GM12878 (cell line): ENCODE data around the gene KIAA2012. TPM values are rescaled to one million over a fixed set of nuclear protein-coding genes. Genes with fewer than 3 reads are reported as not detected.

Source experiments
- ATAC-seq: fragments of 200-7000 bp; cut with Tn5 transposase; 3 replicates; pipeline ENCODE4 v1.9.1; 2020; ENCODE audit warnings: mild to moderate bottlenecking, moderate library complexity
- BruUV-seq: library from RNA; stranded (reverse); fragments of 400-500 nt; replicated peaks from 2 replicates; lab custom pipeline; 2021; lab: Mats Ljungman, UMichigan
- CTCF ChIA-PET: fragments of 300-600 bp; sonication (Branson Sonifier 250); formaldehyde crosslinking; extraction: SDS; loops from one replicate; lab custom pipeline; 2021; ENCODE audit warnings: inconsistent platforms; lab: Yijun Ruan, JAX
- POLR2A ChIA-PET: fragments of 350-600 bp; formaldehyde crosslinking; extraction: SDS; loops from one replicate; lab custom pipeline; 2021; ENCODE audit warnings: inconsistent platforms; lab: Charles Lee
- RAD21 ChIA-PET: fragments of 300-600 bp; sonication (Branson Sonifier 250); formaldehyde crosslinking; loops from one replicate; lab custom pipeline; 2023; ENCODE audit warnings: antibody characterized with exemption; ENCODE audit not compliant: unreplicated experiment; lab: Charles Lee
- SMC1A ChIA-PET: fragments of 300-600 bp; sonication (Branson Sonifier 250); formaldehyde crosslinking; loops from one replicate; lab custom pipeline; 2023; ENCODE audit not compliant: unreplicated experiment, uncharacterized antibody; lab: Charles Lee
- DNase-seq: peaks from one replicate; pipeline ENCODE4 v3.0.0-alpha.2; 2011; ENCODE audit warnings: low read depth, low spot score
- FAIRE-seq: peaks from 3 replicates; lab custom pipeline; 2011; peaks lifted over from hg19 to GRCh38; lab: Jason Lieb, UNC
- H2AFZ ChIP-seq: 2 replicates; pipeline ENCODE4 v1.6.0; 2011; ENCODE audit warnings: low read depth, low read length, control low read depth; ENCODE audit not compliant: control insufficient read depth
- H3K27ac ChIP-seq: 2 replicates; pipeline ENCODE4 v1.5.1; 2011; ENCODE audit warnings: control low read depth; ENCODE audit not compliant: control insufficient read depth, insufficient read depth
- H3K27me3 ChIP-seq, 2 experiments: replicated peaks in 1 of 2; 2 replicates each; pipeline versions ENCODE4 v1.6.0 to v1.6.1; 2011; ENCODE audit warnings: low read length in 1 of 2; ENCODE audit not compliant: control insufficient read depth in 2 of 2, insufficient read depth in 2 of 2
- H3K36me3 ChIP-seq, 2 experiments: 2 replicates each; pipeline ENCODE4 v1.5.1; 2011; ENCODE audit warnings: low read length in 1 of 2; ENCODE audit not compliant: control insufficient read depth in 2 of 2, insufficient read depth in 2 of 2
- H3K4me1 ChIP-seq: 2 replicates; pipeline ENCODE4 v1.6.1; 2011; ENCODE audit warnings: mild to moderate bottlenecking, low read length, moderate library complexity, mixed read lengths; ENCODE audit not compliant: control insufficient read depth, insufficient read depth
- H3K4me2 ChIP-seq: 2 replicates; pipeline ENCODE4 v1.6.0; 2011; ENCODE audit warnings: control low read depth; ENCODE audit not compliant: control insufficient read depth, insufficient read depth
- H3K4me3 ChIP-seq: fragments of 200-600 bp; sonication (generic); 2 replicates; pipeline ENCODE4 v1.5.1; 2016
- H3K79me2 ChIP-seq: 2 replicates; pipeline ENCODE4 v1.6.0; 2011; ENCODE audit warnings: low read length; ENCODE audit not compliant: control insufficient read depth, insufficient read depth
- H3K9ac ChIP-seq: 2 replicates; pipeline ENCODE4 v1.8.0; 2011; ENCODE audit warnings: low read length, control low read depth, mixed read lengths; ENCODE audit not compliant: control insufficient read depth, insufficient read depth
- H3K9me3 ChIP-seq: replicated peaks from 3 replicates; pipeline ENCODE4 v1.5.1; 2011; ENCODE audit warnings: mild to moderate bottlenecking, low read length; ENCODE audit not compliant: control insufficient read depth, insufficient read depth
- H4K20me1 ChIP-seq: 2 replicates; pipeline ENCODE4 v1.6.0; 2011; ENCODE audit not compliant: control insufficient read depth, insufficient read depth
- BCL3 ChIP-seq: IDR thresholded peaks from 2 replicates; pipeline ENCODE4 v1.6.1; 2011; ENCODE audit warnings: borderline replicate concordance, low read depth, mild to moderate bottlenecking, moderate library complexity, low read length; ENCODE audit not compliant: insufficient read depth, poor library complexity, severe bottlenecking
- SUZ12 ChIP-seq: fragments of 200-600 bp; sonication (generic); IDR thresholded peaks from one replicate; pipeline ENCODE4 v1.6.1; 2018; ENCODE audit warnings: antibody characterized with exemption, mild to moderate bottlenecking; ENCODE audit not compliant: unreplicated experiment
- ZNF384 ChIP-seq: IDR thresholded peaks from 2 replicates; pipeline ENCODE4 v1.6.1; 2012; ENCODE audit warnings: low read depth, mild to moderate bottlenecking, low read length, improper control_type of control experiment, borderline replicate concordance
- WGBS: methylation state at CpG from one replicate; pipeline ENCODE4 v1.1.6; 2016; ENCODE audit warnings: low lambda C conversion rate; ENCODE audit not compliant: insufficient replicate concordance, insufficient coverage; ENCODE audit errors: missing lambda C conversion rate; 5-methylcytosine and 5-hydroxymethylcytosine counted together
- in situ Hi-C: fragments of 300-500 bp; cut with MboI; formaldehyde crosslinking; loops from 9 replicates; pipeline ENCODE4 v1.14.3; 2018; ENCODE audit warnings: mixed read lengths
- intact Hi-C: fragments of 100-400 bp; cut with micrococcal nuclease; formaldehyde crosslinking; loops from one replicate; pipeline ENCODE4 v1.14.2; 2022; ENCODE audit not compliant: unreplicated experiment
- polyA plus RNA-seq, 11 experiments: library from polyadenylated mRNA; depleted of rRNA in 4 of 11; unstranded in 6 of 11; stranded (reverse) in 5 of 11; fragments of >200 nt; fragmentation: Nextera tagmentation in 4 of 11; fragmentation: Illumina TruSeq in 1 of 11; extraction: Ambion mirVana in 4 of 11; extraction: Trizol in 1 of 11; gene quantifications; 1 replicate in 1 of 11; 2 replicates in 10 of 11; pipeline versions ENCODE4 v1.2.1 to v1.2.3, GENCODE V29; 2011 to 2016; ENCODE audit warnings: inconsistent platforms in 2 of 11, missing spikeins in 2 of 11, low read depth in 1 of 11
- total RNA-seq, 4 experiments: library from RNA; depleted of rRNA in 3 of 4; stranded (reverse); fragments of >200 nt in 3 of 4; fragmentation: Illumina TruSeq in 1 of 4; extraction: Trizol in 1 of 4; gene quantifications; 2 replicates each; pipeline versions ENCODE4 v1.2.1 to v1.2.3, GENCODE V29; 2013 to 2021
- TF ChIP-seq, protein P1 (sequence below): fragments of 450-650 bp; IDR thresholded peaks from 2 replicates; pipeline ENCODE4 v1.6.1; 2017; ENCODE audit warnings: low read depth, mild to moderate bottlenecking, moderate library complexity
- TF ChIP-seq, protein P2 (sequence below): IDR thresholded peaks from 2 replicates; pipeline ENCODE4 v1.6.1; 2011; ENCODE audit warnings: mild to moderate bottlenecking, low read depth, low read length, moderate library complexity; ENCODE audit not compliant: insufficient replicate concordance
- TF ChIP-seq, protein P3 (sequence below): IDR thresholded peaks from 2 replicates; pipeline ENCODE4 v1.6.1; 2012; ENCODE audit warnings: mild to moderate bottlenecking, low read depth, low read length

KIAA2012 gene
- total and polyA plus RNA-seq, 10 of the 15 experiments (the other 5 are each of a cell fraction or from before 2014, with no cell fraction given): 0.03 TPM; not detected in 9

GRCh38 chr2:202036601-202037037 is 36.4 kb upstream of the KIAA2012 start:
- intact Hi-C loops (loop anchor here (5.0 kb wide), 2 partner anchors 59 to 141 kb away; no protein-coding TSS in a partner anchor), in situ Hi-C loops (no loop called here)
- Histone ChIP-seq H3K27ac (no peak overlapping the region), H3K4me3 (no peak overlapping the region), H3K36me3 (no peaks in the 10 kb centered on the region), H3K27me3 (peaks cover 0 to 18% of the 10 kb centered on the region in 2 experiments; a peak in 2 of 4 replicates), H3K9me3 (no peaks in the 10 kb centered on the region; the same call in 2 of the 3 replicates), H2AFZ (no peak overlapping the region), H3K9ac (no peak overlapping the region), H3K4me1 (no peaks in the 10 kb centered on the region; the same call in 1 of the 2 replicates), H3K4me2 (no peak overlapping the region)
- ChIA-PET POLR2A (no interaction called here), CTCF (no interaction called here), RAD21 (no interaction called here), SMC1A (no interaction called here)
- FAIRE-seq (no peak), DNase-seq (no peak), ATAC-seq (no peak)
- WGBS: 72% methylated on average over 15 of the region's 15 CpGs
- BruUV-seq: TSS peak; percentile 55
- TF ChIP-seq, protein P1, sequence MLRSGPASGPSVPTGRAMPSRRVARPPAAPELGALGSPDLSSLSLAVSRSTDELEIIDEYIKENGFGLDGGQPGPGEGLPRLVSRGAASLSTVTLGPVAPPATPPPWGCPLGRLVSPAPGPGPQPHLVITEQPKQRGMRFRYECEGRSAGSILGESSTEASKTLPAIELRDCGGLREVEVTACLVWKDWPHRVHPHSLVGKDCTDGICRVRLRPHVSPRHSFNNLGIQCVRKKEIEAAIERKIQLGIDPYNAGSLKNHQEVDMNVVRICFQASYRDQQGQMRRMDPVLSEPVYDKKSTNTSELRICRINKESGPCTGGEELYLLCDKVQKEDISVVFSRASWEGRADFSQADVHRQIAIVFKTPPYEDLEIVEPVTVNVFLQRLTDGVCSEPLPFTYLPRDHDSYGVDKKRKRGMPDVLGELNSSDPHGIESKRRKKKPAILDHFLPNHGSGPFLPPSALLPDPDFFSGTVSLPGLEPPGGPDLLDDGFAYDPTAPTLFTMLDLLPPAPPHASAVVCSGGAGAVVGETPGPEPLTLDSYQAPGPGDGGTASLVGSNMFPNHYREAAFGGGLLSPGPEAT: no peak
- TF ChIP-seq, all 136 proteins: peak for 0
- Histone ChIP-seq H3K79me2 (no peaks in the 10 kb centered on the region), H4K20me1 (no peaks in the 10 kb centered on the region)

DNA sequence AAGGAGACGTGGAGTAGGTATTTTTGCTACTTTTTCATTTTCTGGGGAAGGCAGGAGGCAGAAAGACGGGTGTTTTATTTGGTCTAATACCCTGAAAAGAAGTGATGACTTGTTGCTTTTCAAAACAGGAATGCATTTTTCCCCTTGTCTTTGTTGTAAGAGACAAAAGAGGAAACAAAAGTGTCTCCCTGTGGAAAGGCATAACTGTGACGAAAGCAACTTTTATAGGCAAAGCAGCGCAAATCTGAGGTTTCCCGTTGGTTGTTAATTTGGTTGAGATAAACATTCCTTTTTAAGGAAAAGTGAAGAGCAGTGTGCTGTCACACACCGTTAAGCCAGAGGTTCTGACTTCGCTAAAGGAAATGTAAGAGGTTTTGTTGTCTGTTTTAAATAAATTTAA is 36.0 kb upstream of the KIAA2012 start:
- no peak overlapping the region for H3K4me2 ChIP-seq
- H3K36me3 ChIP-seq: no peaks in the 10 kb centered on the region
- no peak overlapping the region for H3K9ac ChIP-seq
- H3K27ac ChIP-seq: no peak overlapping the region
- BruUV-seq: no TSS peak
- H3K4me3 ChIP-seq: no peak overlapping the region
- ChIA-PET RAD21 (no interaction called here), SMC1A (no interaction called here), POLR2A (no interaction called here), CTCF (no interaction called here)
- no peaks in the 10 kb centered on the region; the same call in 1 of the 2 replicates for H3K4me1 ChIP-seq
- in situ Hi-C loops: no loop called here
- WGBS: 52% methylated on average over 7 of the region's 7 CpGs
- FAIRE-seq (no peak), DNase-seq (no peak), ATAC-seq (no peak)
- H3K79me2 ChIP-seq: no peaks in the 10 kb centered on the region
- intact Hi-C loops: loop anchor here (5.0 kb wide), 2 partner anchors 60 to 140 kb away; no protein-coding TSS in a partner anchor
- no peaks in the 10 kb centered on the region for H4K20me1 ChIP-seq
- peaks cover 0 to 15% of the 10 kb centered on the region in 2 experiments; a peak in 2 of 4 replicates for H3K27me3 ChIP-seq
- no peaks in the 10 kb centered on the region; the same call in 2 of the 3 replicates for H3K9me3 ChIP-seq
- no peak overlapping the region for H2AFZ ChIP-seq
- TF ChIP-seq ZNF384: no peak
- TF ChIP-seq, protein P2, sequence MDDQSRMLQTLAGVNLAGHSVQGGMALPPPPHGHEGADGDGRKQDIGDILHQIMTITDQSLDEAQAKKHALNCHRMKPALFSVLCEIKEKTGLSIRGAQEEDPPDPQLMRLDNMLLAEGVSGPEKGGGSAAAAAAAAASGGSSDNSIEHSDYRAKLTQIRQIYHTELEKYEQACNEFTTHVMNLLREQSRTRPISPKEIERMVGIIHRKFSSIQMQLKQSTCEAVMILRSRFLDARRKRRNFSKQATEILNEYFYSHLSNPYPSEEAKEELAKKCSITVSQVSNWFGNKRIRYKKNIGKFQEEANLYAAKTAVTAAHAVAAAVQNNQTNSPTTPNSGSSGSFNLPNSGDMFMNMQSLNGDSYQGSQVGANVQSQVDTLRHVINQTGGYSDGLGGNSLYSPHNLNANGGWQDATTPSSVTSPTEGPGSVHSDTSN: no peak
- TF ChIP-seq, protein P3, sequence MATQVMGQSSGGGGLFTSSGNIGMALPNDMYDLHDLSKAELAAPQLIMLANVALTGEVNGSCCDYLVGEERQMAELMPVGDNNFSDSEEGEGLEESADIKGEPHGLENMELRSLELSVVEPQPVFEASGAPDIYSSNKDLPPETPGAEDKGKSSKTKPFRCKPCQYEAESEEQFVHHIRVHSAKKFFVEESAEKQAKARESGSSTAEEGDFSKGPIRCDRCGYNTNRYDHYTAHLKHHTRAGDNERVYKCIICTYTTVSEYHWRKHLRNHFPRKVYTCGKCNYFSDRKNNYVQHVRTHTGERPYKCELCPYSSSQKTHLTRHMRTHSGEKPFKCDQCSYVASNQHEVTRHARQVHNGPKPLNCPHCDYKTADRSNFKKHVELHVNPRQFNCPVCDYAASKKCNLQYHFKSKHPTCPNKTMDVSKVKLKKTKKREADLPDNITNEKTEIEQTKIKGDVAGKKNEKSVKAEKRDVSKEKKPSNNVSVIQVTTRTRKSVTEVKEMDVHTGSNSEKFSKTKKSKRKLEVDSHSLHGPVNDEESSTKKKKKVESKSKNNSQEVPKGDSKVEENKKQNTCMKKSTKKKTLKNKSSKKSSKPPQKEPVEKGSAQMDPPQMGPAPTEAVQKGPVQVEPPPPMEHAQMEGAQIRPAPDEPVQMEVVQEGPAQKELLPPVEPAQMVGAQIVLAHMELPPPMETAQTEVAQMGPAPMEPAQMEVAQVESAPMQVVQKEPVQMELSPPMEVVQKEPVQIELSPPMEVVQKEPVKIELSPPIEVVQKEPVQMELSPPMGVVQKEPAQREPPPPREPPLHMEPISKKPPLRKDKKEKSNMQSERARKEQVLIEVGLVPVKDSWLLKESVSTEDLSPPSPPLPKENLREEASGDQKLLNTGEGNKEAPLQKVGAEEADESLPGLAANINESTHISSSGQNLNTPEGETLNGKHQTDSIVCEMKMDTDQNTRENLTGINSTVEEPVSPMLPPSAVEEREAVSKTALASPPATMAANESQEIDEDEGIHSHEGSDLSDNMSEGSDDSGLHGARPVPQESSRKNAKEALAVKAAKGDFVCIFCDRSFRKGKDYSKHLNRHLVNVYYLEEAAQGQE: no peak
- no peak for TF ChIP-seq BCL3
- no peak for TF ChIP-seq SUZ12
